C1 segment of cervical spinal cord (tissue), 14 donors: ENCODE data around the gene IMMP2L.
"Not testable (repeated sequence)": the region's sequence is repeated elsewhere in the genome, so short reads cannot be mapped to it uniquely, and the experiment has no call there.

ENCODE experiments used
- DNase-seq, 14 donors: peaks; one replicate each; lab custom pipeline; 2025; lab: John Stamatoyannopoulos, UW

The IMMP2L gene

DNA sequence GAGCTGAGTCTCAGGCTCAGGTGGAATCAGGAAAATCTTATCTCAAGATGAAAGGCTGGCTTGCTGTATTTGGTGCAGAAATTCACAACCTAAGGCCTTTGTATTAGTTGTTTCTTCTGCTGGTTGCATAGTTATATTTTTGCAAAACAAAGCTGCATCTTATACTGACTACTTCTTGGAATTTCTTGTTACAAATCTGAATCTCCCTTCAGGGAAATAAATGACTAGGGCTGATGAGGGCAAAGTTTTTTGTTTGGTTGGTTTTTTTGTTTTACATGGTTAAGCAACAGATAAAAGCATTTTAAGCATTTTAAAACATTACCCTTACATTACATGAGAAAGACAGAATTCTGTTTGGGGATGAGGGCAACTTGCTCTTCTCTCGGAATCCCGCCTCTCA, 485.3 kb downstream of the IMMP2L start:
- DNase-seq = no peak

DNA sequence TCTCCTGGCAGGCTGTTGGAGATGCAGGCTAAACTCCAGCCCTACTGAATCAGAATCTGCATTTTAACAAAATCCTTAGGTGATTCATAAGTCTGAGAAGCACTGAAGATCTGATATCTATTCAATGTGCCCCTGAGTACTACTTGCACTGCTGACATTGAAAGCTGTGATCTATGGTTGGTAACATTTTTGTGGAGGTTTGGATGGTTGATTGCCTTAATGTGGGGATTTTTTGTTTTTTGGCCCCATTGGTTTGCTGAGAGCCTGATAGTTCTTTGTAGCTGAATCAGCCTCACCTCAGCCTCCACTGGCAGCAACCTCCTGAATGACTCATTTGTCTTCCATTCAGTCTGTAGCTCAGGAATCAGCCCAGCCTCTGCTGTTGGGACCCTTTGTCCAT, 486.1 kb downstream of the IMMP2L start:
- DNase-seq = no peak

DNA sequence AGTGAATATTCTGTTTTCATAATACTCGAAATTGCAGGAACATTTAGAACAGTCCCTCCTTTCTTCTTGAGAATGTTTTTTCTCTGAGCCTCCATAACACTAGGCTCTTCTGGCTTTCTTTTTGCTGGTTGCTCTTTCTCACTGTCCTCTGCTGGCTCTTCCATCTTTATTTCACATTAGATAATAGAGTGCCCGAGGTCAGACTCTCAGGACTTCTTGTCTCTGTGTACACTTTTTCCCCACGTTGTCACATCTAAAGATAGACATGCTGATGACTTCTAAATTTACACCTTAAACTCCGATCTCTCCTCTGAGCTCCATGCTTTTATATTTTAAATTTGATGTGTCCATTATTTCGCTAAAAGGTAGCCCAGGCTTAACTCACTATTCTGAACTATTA, 486.8 kb downstream of the IMMP2L start:
- no peak for DNase-seq

DNA sequence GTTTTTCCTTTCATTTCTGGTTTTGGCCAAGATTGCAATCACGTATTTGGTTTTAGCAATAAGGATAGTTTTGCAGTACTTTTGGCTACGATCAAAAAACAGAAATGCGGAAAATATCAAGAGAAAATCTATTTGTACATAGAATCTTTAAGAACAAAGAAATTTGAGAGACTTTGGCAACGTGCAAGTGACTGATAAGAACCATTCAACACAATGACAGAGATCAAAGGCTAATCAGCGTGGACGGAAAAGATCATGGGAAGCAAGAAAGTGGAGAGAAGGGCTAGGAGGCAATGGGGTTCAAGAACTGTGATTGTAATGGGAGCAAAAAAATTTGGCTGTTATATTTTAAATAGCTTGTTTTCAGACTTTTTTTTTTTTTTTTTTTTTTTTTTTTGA, 487.5 kb downstream of the IMMP2L start:
- DNase-seq = no peak

DNA sequence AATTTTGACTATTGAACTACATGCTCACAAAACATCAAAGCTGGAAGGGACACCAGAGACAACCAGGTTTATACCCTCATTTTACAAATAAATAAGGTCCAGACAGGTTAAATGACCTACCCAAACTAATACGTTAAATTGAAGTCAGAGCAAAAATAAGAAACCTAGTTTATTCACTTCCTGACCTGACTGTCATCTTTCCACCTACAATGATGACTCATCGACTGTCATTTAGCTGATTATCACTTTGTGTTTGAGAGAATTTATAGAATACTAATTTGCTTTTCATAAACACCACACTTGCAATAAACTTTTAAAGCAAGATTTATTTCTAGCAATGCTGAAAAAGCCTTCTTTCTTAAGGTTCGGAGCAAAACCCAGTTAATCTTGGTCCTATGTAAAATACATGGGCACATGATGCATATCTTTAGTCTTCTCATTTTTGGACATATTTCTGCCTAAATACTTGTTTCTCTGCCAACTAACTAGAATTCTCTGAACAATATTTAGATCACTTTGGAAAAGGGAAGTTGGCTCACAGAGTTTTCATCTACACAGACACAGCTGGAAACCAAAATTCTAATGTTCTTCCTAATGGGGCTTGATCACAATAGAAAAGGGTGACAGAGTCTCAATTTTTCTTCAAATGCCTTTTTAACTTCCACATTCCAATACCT, 488.1 kb downstream of the IMMP2L start:
- no peak for DNase-seq

DNA sequence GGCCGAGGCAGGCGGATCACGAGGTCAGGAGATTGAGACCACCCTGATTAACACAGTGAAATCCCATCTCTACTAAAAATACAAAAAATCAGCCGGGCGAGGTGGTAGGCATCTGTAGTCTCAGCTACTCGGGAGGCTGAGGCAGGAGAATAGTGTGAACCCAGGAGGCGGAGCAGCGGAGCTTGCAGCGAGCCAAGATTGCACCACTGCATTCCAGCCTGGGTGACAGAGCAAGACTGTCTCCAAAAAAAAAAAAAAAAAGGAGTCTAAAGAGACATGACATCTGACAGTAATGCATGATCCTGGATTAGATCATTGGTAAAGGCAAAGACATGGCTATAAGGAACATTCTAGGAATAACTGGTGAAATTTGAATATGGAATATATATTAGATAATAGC, 489.6 kb downstream of the IMMP2L start:
- not testable (repeated sequence) for DNase-seq

DNA sequence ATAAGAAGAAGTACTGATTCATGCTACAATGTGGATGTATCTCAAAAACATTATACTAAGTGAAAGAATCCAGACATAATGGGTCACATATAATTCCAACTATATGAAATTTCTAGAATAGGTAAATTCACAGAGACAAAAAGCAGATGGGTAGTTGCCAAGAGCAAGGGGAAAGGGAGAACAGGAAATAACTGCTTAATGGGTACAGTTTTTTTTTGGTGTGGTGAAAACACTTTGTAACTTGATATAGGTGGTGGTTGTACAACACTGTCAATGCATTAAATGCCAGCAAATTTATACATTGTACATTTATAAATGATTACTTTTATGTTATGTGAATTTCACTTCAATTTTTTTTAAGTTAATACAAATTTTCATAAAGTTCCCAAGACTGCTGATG, 490.7 kb downstream of the IMMP2L start:
- no peak for DNase-seq

DNA sequence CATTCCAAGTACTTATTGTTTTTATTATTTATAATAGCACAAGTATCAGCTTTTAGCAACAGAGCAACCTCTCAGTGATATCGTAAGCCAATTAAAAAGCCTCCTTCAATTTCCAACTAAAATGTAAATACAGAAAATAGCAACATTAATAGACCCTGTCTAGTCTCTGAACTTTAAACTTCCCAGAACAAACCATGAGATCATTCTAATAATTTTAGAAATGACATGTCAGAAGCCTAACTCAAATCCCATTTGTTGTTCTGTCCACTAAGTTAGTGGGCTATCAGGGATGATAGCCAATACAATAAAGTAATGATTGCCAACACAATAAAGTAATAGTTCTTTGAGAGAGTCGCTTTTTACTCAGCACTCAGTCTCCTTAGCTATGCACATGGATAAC, 493.7 kb downstream of the IMMP2L start:
- no peak for DNase-seq

DNA sequence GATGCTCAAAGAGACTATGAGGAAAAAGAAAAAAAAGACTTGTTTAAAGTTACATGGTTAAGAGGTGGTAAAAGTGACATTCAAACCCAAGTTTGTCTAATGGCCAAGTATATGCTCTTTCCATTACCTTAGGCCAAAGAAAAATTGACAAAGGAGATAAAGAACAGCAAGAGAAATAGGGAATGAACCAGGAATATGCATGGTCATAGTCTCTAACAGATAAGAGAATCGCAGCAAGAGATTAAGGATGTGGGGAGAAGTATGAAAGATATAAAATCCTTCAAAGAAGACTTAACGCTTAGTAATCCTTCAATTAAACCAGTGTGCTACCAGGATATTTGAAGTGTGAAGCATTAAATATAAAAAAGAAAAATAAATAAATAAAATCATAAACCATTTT, 494.6 kb downstream of the IMMP2L start:
- no peak for DNase-seq

DNA sequence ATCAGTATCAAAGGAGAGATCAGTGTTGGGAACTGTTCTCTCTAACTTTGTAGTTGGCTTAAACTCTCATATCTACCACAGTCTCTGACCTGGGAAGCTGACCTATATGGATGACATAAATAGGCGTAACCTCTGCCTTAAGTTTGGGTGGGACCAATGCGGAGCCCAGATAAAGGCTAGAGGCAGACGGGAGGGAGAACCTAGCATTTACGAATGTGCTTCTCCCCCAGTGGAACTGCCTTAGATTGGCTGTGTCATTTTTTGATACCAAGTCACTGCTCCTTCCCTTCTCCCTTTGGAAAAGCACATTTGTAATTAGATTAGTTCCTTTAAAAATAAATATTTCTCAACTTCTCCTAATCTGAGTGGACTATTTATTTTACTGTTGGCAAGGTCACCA, 495.0 kb downstream of the IMMP2L start:
- no peak for DNase-seq

DNA sequence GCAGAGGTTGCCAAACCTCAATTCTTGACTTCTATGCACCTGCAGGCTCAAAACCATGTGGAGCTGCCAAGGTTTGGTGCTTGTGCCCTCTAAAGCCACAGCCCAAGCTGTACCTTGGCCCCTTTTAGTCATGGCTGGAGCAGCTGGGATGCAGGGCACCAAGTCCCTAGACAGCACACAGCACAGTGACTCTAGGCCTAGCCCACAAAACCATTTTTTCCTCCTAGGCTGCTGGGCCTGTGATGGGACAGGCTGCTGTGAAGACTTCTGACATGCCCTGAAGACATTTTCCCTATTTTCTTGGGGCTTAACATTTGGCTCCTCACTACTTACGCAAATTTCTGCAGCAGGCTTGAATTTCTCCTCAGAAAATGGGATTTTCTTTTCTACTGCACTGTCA, 499.1 kb downstream of the IMMP2L start:
- no peak for DNase-seq

DNA sequence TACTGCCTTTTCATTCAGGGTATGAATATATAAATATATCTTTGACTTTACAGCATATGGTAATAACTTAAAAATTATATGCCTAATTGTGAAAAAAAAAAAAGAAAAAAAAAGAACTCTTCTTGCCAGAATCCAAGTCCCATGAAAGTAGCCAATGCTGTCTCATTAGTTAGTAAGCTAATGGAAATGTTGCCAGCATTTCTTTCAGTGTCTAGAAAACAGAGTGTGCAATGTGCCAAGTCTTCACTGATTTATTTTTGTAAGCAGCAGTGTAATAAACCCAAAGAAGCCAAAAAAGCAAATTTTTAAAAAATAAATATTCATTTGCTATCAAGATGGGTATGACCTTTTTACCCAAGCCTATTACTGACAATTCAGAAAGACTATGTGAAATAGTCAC, 502.5 kb downstream of the IMMP2L start:
- DNase-seq = no peak

DNA sequence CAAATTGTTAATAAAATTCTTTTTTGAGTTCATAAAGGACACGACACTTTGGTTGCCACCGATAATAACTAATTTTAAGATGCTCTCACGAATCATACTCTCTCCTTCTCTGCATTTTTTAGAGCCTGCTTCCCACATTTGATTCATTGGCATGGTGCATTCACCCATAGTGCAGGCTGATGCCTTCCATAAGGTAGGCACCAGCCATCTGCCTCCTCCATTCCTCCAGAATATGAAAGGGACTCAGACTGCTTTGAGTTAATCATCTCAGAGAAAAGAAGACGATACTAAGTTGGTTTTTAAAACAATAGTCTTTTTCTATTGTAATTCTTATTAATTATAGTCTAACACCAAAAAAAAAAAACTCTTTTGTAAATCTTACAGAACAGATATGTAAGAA, 505.2 kb downstream of the IMMP2L start:
- no peak for DNase-seq

DNA sequence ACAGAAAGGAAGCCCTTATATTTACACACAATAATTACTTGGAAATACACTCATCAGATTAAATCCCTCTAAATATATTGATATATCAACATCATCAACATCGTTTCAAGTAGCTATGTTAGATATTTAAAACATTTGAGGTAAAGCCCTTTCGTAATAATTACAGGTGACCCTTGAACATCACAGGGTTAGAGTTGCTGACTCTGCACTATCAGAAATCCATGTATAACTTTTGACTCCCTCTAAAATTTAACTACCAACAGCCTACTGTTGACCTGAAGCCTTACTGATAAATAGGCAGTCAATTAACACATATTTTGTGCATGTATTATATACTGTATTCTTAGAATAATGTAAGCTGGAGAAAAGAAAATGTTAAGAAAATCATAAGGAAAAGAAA, 505.9 kb downstream of the IMMP2L start:
- no peak for DNase-seq

DNA sequence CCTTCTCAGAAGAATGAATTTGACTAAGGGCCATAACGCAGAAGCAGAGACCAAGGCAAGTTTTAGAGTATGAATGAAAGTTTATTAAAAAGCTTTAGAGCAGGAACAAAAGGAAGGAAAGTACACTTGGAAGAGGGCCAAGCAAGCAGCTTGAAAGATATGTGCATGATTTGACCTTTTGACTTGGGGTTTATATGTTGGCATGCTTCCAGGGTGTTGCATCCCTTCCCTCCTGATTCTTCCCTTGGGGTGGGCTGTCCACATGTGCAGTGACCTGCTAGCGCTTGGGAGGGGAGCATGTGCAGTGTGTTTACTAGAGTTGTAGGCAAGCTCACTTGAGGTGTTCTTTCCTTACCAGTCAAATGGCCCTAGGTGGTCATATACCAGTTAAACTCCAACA, 509.3 kb downstream of the IMMP2L start:
- DNase-seq = no peak

DNA sequence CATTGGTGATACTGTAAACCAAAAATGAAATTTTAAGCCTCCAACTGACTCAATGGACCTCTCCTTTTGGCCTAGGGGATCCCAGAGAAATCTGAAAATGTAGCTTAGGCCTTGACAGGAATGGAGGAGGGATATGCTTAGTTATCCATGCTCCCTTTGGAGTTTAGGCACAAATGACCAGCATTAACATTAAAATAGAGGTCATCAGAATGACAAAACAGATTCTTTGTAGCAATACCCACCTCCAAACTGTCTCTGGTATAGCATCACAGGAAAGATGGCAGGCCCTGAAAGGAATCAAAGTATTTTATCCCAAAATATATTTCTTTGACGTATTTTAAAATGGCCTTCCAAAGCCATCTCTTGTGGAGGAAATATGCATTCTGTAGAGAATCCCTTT, 510.5 kb downstream of the IMMP2L start:
- DNase-seq = no peak

DNA sequence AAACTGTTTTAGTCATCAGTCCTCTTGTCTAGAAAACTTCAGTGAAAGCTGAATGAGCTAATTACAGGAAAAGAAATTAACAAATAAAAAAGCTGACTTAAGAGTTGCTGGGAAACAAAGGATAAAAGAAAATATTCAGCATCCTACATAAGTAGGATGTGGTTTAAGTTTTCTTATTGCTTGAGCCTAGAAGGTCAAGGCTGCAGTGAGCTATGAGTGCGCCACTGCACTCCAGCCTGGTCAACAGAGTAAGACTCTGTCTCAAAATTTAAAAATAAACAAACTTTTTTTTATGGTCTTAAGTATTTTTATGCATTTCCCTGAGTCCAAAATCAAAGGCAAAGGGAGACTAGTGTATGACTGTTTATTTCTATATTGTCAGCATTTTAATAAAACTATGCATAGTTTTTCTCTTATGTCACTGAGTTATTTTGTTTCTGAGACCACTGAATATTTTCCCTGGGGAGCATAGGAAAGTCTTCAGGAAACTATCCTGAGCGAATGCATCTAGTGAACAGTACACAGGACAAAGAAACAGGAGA, 511.3 kb downstream of the IMMP2L start:
- no peak for DNase-seq

DNA sequence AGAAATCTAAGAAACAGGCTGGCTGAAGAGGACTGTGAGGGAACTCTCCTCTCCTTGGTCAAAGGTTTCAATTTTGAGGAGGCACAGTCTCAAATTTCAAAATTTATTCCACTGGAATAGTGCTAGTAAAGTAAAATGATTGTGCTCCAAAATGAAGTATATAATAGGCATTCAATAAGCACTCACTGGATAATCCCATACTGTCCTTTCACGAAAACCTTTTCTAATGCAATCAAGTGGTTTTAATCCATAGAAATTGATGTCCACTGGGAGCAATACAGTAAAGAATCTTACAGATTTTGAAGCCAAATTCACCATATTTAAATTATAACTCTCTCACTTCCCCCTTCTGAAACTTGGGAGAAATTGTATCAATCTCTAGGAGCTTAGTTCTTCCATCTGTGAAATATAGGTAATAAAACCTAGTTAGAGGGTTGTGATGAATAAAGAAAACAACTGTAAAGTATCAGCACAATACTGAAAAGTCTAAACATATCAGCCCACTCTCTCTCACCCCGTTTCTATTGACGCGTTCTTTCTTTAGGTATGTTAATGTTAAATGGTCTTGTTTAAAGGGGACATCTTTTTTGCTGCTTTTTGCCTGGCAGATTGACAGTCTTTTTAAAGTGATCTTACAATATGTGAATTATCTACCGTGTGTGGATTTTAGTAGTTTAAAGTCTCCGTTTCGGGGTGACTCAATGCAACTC, 512.2 kb downstream of the IMMP2L start:
- DNase-seq = no peak

DNA sequence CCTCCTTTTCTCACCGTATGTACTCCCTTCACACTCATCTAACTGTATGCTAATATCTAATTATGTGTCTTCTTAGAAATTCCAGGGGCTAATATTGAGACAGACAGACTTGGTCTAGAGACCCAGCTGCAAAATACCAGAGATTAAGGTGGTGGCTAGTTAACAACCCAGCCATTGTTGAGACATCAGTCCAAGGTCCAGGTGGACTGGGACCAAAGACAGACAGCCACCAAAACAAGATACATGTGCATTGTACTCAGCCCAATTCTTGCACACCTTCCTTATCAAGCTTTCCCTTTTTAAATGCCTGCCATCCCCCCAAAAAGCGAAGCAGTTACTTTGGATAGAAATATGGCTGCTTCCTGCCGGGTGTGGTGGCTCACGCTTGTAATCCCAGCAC, 514.7 kb downstream of the IMMP2L start:
- no peak for DNase-seq

DNA sequence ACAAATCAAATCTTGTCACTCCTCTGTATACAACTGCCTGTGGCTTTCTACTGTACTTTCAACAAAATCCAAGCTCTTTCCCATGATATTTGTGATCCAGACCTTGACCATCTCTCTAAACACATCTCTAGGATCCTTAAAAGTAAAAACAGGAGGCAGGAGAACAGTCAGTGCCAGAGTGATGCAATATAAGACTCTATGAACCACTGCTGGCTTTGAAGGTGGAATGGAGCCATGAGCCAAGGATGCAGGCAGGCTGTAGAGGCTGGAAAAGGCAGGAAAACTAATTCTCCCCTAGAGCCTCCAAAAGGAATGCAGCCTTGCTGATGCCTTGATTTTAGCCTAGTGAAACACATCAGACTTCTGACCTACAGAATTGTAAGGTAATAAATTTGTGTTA, 516.8 kb downstream of the IMMP2L start:
- peak in 1 of 14 donors; percentile 4 for DNase-seq

DNA sequence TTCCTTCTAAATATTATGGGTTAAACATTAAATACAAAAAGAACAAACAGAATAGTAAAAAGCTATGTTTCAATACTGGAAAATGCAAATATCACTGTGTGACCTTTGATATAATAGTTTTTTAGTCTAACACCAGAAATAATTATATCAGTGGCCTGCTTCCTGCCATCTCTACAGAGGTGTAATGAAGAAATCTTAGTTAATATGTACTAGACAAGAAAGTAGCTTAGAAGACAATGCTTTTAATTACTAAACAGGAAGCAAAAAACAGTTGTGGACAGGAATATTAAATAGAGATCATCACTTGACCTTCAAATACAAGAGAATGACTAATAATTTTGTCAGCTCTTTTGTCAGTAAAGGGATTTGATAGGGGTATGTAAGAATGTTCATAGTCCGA, 518.7 kb downstream of the IMMP2L start:
- no peak for DNase-seq

DNA sequence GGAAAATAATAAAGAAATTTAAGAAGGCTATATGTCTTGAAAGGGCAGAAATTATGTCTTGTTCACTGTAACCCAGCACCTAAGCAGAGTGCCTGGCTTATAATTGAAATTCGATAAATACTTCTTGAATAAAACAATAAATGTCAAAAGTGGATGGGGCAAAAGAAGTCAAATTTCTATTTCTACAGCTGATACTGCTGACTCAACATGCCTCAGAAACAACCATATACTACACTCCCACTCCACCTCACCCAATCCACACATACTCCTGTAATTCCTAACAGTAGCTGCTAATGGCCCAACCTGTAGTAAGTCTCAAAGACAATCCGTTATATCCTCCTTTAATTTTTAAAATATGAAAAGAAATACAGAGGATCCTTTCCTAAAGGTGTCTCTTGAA, 519.5 kb downstream of the IMMP2L start:
- DNase-seq = no peak

DNA sequence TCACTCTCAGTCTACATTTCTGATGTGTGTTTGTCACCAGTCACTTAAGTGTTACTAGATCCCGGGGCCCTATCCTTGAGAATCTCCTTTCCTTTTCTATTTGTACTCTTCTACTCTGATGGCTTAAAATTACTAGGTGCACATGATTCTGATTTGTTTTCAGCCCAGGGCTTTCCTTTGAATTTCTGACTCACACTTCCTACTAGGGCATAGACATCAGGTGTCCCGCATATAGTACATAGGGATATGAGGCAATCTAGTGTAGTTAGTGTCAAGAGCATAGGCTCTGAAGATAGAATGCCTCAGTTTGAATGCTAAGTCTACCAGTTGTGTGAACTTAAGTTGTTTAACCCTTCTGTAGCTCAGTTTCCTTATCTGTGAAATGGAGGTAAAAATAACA, 520.7 kb downstream of the IMMP2L start:
- DNase-seq = no peak
